ENCODE measurements around the gene CAPZB.
"Not testable (repeated sequence)": the region's sequence is repeated elsewhere in the genome, so short reads cannot be mapped to it uniquely, and the experiment has no call there.

DNA sequence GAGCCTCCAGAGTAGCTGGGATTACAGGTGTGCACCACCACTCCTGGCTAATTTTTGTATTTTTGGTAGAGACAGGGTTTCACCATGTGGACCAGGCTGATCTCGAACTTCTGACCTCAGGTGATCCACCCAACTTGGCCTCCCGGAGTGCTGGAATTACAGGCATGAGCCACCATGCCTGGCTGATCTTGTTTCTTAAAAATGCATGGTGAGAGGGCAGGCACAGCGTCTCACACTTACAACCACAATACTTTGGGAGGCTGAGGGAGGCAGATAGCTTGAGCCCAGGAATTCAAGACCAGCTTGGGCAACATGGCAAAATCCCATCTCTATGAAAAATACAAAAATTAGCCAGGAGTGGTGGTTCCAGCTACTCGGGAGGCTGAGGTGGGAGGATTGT, 37.2 kb upstream of the CAPZB start:
- TF ChIP-seq, protein P1, sequence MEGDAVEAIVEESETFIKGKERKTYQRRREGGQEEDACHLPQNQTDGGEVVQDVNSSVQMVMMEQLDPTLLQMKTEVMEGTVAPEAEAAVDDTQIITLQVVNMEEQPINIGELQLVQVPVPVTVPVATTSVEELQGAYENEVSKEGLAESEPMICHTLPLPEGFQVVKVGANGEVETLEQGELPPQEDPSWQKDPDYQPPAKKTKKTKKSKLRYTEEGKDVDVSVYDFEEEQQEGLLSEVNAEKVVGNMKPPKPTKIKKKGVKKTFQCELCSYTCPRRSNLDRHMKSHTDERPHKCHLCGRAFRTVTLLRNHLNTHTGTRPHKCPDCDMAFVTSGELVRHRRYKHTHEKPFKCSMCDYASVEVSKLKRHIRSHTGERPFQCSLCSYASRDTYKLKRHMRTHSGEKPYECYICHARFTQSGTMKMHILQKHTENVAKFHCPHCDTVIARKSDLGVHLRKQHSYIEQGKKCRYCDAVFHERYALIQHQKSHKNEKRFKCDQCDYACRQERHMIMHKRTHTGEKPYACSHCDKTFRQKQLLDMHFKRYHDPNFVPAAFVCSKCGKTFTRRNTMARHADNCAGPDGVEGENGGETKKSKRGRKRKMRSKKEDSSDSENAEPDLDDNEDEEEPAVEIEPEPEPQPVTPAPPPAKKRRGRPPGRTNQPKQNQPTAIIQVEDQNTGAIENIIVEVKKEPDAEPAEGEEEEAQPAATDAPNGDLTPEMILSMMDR (IDR thresholded peaks at IDR 0.05) = not testable (repeated sequence)
- TF ChIP-seq POLR2AphosphoS5 (IDR thresholded peaks at IDR 0.05) = not testable (repeated sequence)

All from breast epithelium (tissue), 3 donors.